Pulmonary artery endothelial cell (primary cell): ENCODE measurements around the gene PPID. TPM values are rescaled to one million over a fixed set of nuclear protein-coding genes. Genes with fewer than 3 reads are reported as not detected.
"Not testable (repeated sequence)": the region's sequence is repeated elsewhere in the genome, so short reads cannot be mapped to it uniquely, and the experiment has no call there.

Source experiments
- DNase-seq: peaks from one replicate; pipeline ENCODE4 v3.0.0-alpha.2; 2011; ENCODE audit warnings: low read depth, low spot score
- total RNA-seq: library from RNA; depleted of rRNA; stranded (reverse); fragments of >200 nt; gene quantifications from 2 replicates; pipeline ENCODE4 v1.2.3, GENCODE V29; 2014

Gene PPID
- total RNA-seq, 1 donor from 2014 or later: 21.8 TPM

DNA sequence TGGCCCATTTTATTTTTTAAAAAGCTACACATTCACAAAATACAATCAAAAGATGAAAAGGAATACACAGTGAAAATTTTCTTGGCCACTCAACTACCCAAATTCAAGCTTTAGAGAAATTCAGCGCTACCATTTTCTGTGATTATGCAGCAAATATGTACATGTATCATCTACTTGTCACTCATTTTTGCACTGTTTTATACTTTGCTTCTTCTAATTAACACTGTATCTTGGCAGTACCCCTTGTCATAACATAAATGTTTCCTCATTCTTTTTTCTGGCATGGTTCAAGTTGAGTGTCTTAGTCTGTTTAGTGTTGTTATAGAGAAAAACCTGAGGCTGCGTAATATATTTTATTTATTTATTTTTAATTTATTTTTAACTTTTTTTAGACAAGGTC, 15.7 kb upstream of the PPID start:
- no peak for DNase-seq

DNA sequence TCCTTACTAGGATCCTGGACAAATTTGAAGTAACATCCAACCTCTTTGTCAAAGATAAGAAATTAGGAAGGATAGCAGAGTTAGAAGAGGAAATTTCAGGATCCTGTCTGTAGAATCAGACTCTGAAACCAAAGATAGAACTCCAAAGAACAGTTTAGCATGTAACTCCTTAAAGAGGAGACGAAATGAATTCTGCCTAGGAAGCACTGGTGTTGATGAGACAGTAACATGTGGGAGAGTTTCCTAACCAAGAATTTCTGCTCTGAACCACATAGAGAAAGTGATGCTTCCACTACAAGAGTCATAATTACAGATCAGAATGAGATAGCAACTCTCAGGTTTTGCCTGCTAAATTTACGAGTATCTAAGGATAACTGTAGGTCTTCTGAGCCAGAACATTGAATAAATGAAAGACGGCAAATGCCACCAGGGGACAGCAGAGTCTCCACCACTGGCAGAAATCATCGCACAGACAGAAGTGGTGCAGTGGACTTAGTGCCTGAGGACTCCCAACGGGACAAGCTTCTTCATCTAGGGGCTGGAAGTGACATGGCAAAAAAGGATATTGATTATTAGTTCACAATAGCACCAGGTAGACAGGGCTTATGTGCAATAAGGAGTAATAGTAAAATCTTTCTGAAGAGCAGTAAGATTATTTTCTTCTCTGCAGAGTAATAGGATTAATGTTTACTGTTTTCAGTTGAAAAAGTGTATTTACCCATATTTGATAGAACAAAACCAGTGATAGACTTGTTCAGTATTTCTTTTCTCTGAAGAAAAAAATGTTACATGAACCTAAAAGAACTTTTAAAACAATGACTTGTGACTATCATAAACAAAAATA, 6.7 kb upstream of the PPID start:
- DNase-seq: no peak

DNA sequence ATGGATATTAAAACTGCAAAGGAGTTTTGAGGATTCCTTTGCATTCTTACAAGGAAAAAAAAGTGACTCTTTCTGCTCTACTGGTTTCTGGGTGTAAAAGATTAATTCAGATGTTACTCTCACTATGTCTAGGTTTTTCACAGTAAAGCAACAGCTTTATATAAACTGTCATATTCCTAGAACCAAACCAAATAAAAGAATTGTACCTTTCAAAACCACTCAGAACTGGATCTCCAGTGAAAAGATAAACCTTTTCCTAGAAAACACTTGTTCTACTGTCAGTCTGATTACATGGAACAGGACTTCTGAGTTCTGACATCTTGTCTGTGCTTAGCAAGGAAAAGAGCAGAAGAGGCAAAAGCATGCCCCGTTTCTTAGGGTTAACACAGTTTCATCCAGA, 5.0 kb upstream of the PPID start:
- no peak for DNase-seq

DNA sequence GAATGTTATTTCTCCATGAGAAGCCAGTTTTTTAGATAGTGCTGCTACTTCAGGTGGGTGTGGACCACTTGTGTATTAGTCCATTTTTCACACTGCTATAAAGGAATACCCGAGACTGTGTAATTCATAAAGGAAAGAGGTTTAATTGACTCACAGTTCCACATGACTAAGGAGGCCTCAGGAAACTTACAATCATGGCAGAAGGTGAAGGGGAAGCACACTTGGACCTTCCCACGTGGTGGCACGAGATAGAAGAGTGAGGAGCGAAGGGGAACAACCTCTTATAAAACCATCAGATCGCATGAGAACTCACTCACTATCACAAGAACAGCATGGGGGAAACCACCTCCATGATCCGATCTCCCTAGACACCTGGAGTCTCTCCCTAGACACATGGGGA, 3.4 kb upstream of the PPID start:
- no peak for DNase-seq

DNA sequence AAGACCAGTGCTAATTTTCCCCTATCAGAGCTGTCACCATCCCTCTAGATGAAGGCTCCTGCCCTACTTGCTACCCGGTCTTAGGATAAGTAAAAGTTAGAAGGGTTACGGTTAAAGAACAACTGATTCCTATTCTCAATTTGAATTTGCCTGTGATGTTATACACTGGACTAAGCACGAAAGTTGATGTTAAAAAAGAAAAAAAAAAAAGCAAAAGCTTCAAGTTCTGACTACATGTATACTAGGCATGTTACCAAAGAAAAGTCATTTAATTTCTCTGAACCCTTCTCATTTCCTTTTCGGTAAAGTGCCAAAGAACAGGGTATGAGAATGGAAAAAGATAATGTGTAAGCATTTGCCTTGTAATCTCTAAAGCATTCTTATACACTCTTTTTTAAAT, 1.4 kb upstream of the PPID start:
- no peak for DNase-seq

DNA sequence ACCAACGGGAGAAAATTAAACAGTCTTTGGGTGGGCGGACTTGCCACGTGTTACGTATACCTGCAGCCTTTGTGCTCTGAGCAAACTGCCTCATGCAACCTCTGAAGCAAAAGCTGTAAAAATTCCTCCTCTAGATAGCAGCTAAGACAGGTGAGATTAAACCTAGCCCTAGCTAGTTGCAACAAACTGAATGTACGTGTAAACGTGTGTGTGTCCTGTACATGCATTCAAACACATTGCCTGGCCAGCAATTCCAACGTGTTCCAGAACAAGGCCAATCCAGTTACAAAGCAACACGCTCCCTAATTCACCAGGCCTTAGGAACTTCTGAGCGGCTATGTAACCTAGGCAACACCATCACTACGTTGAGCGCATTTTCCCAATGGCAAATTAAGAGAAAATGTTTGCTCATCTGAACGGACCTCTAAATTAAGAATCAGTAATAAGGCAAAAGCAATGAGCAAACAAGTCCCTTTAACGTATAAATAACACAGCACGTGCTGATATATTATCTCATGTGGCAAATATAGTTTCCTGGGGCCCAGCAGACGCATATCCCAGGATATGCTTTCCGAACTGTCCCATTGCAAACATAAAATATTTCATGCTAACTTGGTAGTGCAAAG, 792 bp downstream of the PPID start:
- DNase-seq: no peak

DNA sequence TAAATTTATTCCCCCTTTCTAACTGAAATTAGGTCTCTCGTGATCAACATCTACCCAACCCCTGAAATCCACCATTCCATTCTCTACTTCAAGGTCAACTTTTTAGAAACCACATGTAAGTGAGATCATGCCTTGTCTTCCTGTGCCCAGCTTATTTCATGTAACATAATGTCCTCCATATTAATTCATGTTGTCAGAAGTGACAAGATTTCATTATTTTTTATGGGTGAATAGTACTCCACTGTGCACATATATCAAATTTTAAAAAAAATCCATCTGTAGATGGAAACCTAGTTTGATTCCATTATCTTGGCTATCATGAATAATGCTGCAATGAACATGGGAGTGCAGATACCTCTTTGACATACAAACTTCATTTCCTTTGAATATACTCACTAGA, 1.5 kb downstream of the PPID start:
- no peak for DNase-seq

DNA sequence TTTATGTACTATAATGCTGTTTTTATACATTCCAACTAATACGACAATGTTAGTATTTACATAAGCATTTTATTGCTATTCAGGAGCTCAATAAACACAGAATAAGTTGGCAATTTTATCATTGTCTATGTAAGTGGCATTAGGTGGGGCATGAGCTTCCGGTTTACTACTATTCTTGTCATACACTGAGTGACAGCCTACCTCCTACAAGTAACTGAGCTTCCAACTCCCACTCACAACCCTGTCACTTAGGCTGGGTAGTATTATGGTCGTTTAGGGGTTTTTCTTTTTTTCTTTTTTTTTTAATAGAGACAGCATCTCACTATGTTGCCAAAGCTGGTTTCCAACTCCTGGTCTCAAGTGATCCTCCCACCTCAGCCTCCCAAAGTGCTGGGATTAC, 7.4 kb downstream of the PPID start:
- DNase-seq: no peak

DNA sequence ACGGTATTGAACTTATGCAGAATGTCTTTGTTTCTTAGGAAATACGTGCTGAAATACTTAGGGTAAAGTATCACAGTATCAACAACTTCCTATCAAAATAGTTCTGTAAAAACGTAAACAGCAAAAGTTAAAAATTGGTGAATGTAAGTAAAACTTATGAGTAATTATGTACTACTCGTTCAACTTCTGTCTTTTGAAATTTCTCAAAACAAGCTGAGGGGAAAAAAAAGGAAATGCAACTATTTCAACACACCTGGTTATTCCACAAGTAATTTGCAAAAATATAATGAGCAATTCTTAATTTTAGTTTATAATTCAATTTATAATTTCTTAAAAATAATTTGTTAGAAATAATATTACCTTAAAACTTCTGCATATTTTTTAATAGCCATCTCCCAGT, 8.3 kb downstream of the PPID start:
- no peak for DNase-seq

DNA sequence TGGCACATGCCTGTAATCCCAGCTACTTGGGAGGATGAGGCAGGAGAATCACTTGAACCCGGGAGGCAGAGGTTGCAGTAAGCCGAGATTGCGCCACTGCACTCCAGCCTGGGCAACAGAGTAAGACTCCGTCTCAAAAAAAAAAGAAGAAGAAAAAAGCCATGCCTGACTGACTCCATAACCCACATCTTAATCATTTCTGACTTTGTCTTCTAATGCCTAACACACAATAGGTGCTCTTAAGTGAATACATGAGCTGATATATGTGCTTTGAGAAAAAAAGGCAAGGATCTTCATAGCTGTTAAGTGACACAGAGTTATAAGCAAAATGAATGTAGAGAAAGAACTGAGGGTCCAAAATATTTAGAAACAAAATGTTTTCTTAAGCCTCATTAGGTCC, 10.6 kb downstream of the PPID start:
- DNase-seq: not testable (repeated sequence)

DNA sequence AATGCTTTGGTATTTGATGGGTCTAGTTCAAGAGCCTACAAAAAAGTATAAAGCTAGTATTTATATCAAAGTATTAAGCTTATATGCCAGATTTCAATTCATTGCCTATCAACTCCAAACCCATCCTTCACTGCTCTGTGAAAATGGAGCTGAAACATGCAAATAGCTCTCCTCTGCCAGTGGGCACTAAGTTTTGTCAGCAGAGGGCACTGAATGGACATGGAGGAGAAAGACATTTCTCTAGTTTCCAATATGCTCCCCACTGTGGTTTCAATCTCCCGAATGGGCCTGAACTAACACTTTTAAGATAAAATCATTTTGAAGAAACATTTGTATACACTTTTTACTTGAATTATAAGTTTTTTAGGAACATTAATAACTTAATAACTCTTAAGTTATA, 12.4 kb downstream of the PPID start:
- DNase-seq: no peak

DNA sequence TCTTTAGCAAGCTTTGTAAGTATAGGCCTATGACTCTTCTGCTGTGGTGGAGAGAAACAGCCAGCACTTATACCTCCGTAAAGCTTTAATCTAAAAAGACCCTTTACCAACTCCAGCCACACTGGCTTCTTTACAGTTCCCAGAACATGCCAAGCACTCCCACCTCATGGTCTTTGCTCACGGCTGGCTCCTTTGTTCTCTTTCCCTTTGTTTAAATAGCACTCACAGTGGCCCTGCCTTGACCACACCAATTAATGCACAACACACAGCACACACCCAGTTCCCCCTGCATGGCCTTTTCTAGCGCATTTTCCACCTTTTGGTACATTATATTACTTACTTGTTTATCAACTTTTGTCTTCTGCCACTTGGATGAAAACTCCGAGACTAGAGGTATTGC, 18.9 kb downstream of the PPID start:
- DNase-seq: no peak

DNA sequence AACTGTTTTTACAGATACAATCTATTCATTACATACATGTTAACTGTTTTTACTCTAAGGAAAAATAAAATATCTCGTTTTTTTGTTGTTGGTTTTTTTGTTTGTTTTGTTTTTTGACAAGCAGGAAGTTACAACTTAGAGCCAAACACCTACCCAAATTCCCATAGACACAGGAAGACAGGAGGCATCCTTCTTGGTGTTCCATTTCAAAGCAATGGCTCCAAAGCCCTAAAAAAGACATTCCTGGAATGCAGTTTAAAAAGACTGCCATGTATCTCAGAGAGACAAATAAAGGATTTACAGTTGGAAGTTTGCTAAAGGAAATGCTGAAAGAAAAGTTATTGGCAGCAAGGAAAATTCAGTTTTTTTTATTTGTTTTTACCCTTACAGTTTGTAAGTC, 34.4 kb downstream of the PPID start:
- no peak for DNase-seq

DNA sequence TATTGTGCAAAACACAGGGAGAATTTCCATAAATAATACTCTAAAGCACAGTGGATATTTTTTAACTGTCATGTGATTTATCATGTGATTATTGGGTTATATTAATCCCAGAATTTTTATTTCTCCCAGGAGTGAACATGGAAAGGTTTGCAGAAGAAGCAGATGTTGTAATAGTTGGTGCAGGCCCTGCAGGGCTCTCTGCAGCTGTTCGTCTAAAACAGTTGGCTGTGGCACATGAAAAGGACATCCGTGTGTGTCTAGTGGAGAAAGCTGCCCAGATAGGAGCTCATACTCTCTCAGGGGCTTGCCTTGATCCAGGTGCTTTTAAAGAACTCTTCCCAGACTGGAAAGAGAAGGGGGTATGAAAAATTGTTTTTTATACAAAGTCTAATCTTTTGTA, 41.1 kb downstream of the PPID start:
- DNase-seq: no peak

DNA sequence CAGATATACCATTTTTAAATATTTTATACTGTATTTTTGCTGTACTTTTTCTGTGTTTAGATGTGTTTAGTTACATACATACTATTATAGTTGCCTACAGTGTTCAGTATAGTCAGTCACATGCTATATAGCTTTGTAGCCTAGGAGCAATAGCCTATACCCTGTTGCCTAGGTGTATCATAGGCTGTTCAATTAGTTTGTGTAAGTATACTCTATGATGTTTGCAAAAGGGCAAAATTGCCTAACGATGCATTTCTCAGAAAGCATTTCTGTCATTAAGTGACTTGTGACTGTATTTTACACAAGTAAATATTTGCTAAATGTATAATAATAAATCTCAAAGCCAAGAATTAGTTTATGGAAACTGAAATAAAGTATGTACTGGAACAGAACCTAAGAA, 41.6 kb downstream of the PPID start:
- DNase-seq: no peak

DNA sequence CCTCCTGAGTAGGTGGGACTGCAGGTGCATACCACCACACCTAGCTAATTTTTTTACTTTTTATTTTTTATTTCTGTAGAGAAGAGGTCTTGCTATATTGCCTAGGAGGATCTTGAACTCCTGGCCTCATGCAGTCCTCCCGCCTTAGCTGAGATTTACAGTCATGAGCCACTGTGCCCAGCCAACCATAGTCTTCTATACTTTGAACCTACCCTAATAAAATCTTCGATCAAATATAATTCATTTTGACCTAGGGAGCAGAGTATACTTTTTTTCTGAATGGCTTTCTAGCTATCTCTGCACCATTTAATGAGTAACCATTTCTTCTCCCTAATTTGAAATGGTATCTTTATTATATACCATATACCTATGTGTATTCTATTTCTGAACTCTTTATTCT, 44.4 kb downstream of the PPID start:
- DNase-seq: no peak

DNA sequence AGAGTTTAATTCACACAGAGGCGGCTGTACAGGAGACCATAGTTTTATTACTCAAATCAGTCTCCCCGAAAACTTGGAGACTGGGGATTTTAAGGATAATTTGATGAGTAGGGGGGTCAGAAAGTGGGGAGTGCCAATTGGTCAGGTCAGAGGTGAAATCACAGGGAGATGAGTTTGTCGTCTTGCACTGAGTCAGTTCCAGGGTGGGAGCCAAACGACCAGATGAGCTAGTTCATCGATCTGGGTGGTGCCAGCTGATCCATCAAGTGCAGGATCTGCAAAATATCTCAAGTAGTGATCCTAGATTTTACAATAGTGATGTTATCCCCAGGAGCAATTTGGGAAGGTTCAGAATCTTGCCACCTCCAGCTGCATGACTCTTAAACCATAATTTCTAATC, 47.1 kb downstream of the PPID start:
- DNase-seq: no peak

DNA sequence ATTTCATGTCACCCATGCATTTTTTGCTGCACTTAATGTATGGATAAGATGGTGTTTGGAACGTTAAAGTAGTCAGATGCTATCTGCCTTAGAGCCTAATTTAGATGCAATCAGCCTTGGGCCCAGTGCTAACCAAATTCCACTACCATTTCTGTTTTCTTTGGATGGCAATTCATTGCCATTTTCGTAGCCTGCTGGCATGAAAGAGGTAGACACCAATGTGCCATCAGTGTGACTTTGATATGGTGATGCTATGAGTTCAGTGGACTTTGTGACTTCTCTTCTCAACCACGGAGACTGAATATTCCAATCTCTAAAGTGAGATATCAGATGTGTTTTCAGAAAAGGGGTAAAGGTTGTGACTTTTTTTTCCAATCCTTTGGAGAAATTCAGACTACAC, 49.6 kb downstream of the PPID start:
- DNase-seq: no peak

DNA sequence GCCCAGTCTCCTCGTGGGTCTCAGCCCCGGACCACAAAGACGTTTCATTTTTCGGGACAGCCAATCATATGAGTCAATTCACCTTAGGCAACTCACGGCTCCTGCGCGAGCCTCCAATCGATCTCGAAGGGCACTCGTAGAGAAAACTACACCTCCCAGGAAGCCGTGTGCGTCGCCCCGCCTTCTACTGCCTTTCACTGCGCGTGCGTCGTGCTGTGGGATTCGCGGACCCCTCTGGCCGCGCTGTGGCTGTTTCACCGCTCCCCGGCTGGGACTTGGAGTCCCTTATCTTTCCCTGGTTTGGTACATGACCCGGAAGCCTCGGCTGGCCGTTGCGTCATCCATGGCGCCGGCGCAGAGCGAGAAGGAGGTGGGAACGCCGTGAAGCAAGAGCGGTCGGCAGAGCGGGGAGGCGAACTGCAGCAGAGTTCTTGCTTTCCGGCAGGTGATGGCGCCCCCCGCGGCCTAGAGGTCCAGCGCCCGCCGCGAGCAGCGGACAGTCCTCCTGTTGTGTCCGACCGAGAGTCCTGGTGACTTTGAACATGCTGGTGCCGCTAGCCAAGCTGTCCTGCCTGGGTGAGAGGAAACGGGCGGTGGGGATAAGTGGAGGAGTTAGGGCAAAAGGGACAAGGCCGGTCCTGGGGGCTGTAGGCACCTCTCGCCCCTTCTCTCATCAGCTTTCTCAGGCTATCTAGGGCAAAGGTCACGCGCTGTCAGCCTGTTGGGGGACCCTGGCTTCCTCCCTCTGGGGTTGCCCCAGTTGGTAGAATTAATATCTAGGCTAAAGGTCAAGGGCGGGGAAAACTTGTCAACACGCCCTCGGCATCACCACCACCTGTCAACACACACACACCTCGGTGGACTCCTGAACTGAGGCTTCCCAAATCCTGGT, 51.0 kb downstream of the PPID start, which contains the start of gene ETFDH:
Gene ETFDH (plus strand): TSS at position 382 of the 892 bp plus-strand sequence. CDS start 161 bp downstream, at position 543.
- DNase-seq: peak; percentile 97

DNA sequence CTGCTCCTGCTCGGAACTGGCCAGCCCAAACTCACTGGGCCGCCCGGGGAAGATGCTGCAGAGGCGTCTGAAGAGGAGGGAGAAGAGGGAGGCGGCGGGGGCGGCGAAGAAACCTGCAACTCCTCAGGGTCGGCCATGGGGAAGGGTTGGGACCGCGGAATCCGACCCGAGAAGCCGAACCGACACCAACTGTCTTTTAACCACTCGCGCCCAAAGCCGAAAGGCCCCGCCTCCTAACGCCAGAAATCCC, 51.6 kb downstream of the PPID start, which contains the start of gene C4orf46:
Gene C4orf46 (minus strand): TSS at position 223 of the 250 bp plus-strand sequence. CDS start 86 bp downstream, at position 137.
- DNase-seq: no peak

DNA sequence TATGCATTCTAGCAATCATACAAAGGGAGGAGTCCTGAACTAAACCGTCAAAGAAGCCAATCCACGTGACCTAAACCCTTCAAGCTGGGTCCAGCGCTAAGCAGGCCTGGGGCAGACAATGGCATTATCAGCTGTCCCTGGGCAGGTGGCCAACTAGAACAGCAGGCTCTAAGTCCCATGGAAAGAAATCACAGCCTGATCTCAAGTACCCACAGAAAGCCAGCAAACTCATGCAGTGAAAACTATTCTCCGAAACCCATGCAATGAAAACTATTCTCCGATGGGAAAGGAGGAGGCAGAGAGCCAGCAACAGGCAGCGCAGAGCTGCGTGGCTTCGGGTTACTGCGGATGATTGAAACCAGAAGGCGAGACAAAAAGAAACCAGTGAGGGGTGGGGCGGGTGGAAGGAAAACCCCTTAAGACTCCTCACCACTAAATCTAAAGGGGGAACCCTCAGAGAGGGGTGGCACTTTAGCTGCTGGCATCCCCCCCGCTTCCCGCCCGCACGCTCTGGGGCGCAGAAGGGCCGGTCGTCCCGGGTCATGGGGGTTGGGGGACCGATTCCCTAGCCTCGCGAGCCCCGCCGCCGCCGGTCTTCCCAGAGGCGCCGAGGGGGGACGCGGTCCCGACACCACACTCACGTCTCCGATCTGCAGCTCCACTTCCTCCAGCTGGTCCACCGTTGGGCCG, 52.1 kb downstream of the PPID start:
- peak; percentile 73 for DNase-seq

DNA sequence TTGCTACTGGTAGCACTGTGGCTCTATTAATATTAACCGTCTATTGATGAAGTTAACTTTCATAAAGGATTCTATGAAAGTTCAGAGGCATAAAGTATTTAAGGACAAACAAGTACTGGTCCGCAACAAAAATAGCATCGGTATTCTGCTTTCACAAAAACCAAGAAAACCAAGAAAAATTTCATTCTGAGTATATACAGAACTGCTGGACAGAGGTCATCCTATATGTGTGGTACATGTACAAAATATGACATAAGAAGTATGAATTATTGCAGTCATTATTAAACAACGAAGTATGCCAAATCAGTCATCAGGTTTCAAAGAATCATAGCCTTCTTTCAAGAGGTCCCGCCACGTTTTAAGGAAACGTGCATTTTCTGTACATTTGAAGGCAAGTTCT, 53.9 kb downstream of the PPID start:
- no peak for DNase-seq
